Measurements from ENCODE around the gene INO80C.

Gene INO80C

GRCh38 chr18:35485852-35486251 is 11.9 kb downstream of the INO80C start:
- WGBS: 100% methylated on average over 1 of the region's 1 CpG
- no peak overlapping the region for H3K9ac ChIP-seq (ENCODE audit: low read depth, low read length)
- H3K27ac ChIP-seq (ENCODE audit: low read depth, low read length): no peak overlapping the region
- H3K4me3 ChIP-seq (ENCODE audit: low read length): no peak overlapping the region
- H3K36me3 ChIP-seq (ENCODE audit: insufficient read depth, low read length): no peaks in the 10 kb centered on the region
- no peaks in the 10 kb centered on the region for H3K9me3 ChIP-seq (ENCODE audit: insufficient read depth, low read depth, low read length)
- peaks cover 34% of the 10 kb centered on the region for H3K4me1 ChIP-seq (ENCODE audit: insufficient read depth, low read length)
- H3K27me3 ChIP-seq (ENCODE audit: insufficient read depth, low read length): no peaks in the 10 kb centered on the region

- Histone ChIP-seq H3K4me1 (ENCODE audit: insufficient read depth, low read length) (peaks cover 16% of the 10 kb centered on the region), H3K36me3 (ENCODE audit: insufficient read depth, low read length) (no peaks in the 10 kb centered on the region), H3K9me3 (ENCODE audit: insufficient read depth, low read depth, low read length) (no peaks in the 10 kb centered on the region), H3K27me3 (ENCODE audit: insufficient read depth, low read length) (no peaks in the 10 kb centered on the region), H3K27ac (ENCODE audit: low read depth, low read length) (no peak overlapping the region), H3K4me3 (ENCODE audit: low read length) (no peak overlapping the region), H3K9ac (ENCODE audit: low read depth, low read length) (no peak overlapping the region)
These were observed 13.7 kb downstream of the INO80C start for GRCh38 chr18:35484034-35484433.

GRCh38 chr18:35481960-35482366 is 15.8 kb downstream of the INO80C start:
- Histone ChIP-seq H3K27me3 (ENCODE audit: insufficient read depth, low read length) (no peaks in the 10 kb centered on the region), H3K9me3 (ENCODE audit: insufficient read depth, low read depth, low read length) (no peaks in the 10 kb centered on the region), H3K27ac (ENCODE audit: low read depth, low read length) (no peak overlapping the region), H3K4me1 (ENCODE audit: insufficient read depth, low read length) (peaks cover 8% of the 10 kb centered on the region; the same call in 1 of the 2 replicates), H3K36me3 (ENCODE audit: insufficient read depth, low read length) (peaks cover 12% of the 10 kb centered on the region), H3K9ac (ENCODE audit: low read depth, low read length) (no peak overlapping the region), H3K4me3 (ENCODE audit: low read length) (no peak overlapping the region)
- WGBS: 92% methylated on average over 5 of the region's 5 CpGs

GRCh38 chr18:35479911-35480586 is 17.7 kb downstream of the INO80C start:
- WGBS: 95% methylated on average over 1 of the region's 1 CpG
- Histone ChIP-seq H3K27me3 (ENCODE audit: insufficient read depth, low read length) (no peaks in the 10 kb centered on the region), H3K27ac (ENCODE audit: low read depth, low read length) (no peak overlapping the region), H3K9me3 (ENCODE audit: insufficient read depth, low read depth, low read length) (no peaks in the 10 kb centered on the region), H3K4me1 (ENCODE audit: insufficient read depth, low read length) (no peaks in the 10 kb centered on the region; the same call in 1 of the 2 replicates), H3K4me3 (ENCODE audit: low read length) (no peak overlapping the region), H3K36me3 (ENCODE audit: insufficient read depth, low read length) (peaks cover 23% of the 10 kb centered on the region), H3K9ac (ENCODE audit: low read depth, low read length) (no peak overlapping the region)

GRCh38 chr18:35478520-35479435 is 19.0 kb downstream of the INO80C start:
- peaks cover 23% of the 10 kb centered on the region for H3K36me3 ChIP-seq (ENCODE audit: insufficient read depth, low read length)
- H3K27me3 ChIP-seq (ENCODE audit: insufficient read depth, low read length): no peaks in the 10 kb centered on the region
- H3K9me3 ChIP-seq (ENCODE audit: insufficient read depth, low read depth, low read length): no peaks in the 10 kb centered on the region
- 95% methylated on average over 8 of the region's 8 CpGs for WGBS
- H3K27ac ChIP-seq (ENCODE audit: low read depth, low read length): no peak overlapping the region
- H3K9ac ChIP-seq (ENCODE audit: low read depth, low read length): no peak overlapping the region
- H3K4me1 ChIP-seq (ENCODE audit: insufficient read depth, low read length): no peaks in the 10 kb centered on the region
- no peak overlapping the region for H3K4me3 ChIP-seq (ENCODE audit: low read length)

GRCh38 chr18:35477974-35478373 is 19.8 kb downstream of the INO80C start:
- Histone ChIP-seq H3K27ac (ENCODE audit: low read depth, low read length) (no peak overlapping the region), H3K27me3 (ENCODE audit: insufficient read depth, low read length) (no peaks in the 10 kb centered on the region), H3K4me3 (ENCODE audit: low read length) (no peak overlapping the region), H3K4me1 (ENCODE audit: insufficient read depth, low read length) (no peaks in the 10 kb centered on the region), H3K9me3 (ENCODE audit: insufficient read depth, low read depth, low read length) (no peaks in the 10 kb centered on the region), H3K9ac (ENCODE audit: low read depth, low read length) (no peak overlapping the region), H3K36me3 (ENCODE audit: insufficient read depth, low read length) (peaks cover 26% of the 10 kb centered on the region)

- Histone ChIP-seq H3K9ac (ENCODE audit: low read depth, low read length) (no peak overlapping the region), H3K27me3 (ENCODE audit: insufficient read depth, low read length) (no peaks in the 10 kb centered on the region), H3K4me3 (ENCODE audit: low read length) (no peak overlapping the region), H3K9me3 (ENCODE audit: insufficient read depth, low read depth, low read length) (no peaks in the 10 kb centered on the region), H3K36me3 (ENCODE audit: insufficient read depth, low read length) (peaks cover 31% of the 10 kb centered on the region), H3K27ac (ENCODE audit: low read depth, low read length) (no peak overlapping the region), H3K4me1 (ENCODE audit: insufficient read depth, low read length) (no peaks in the 10 kb centered on the region)
- WGBS: 98% methylated on average over 1 of the region's 1 CpG
These were observed 20.3 kb downstream of the INO80C start for GRCh38 chr18:35477497-35477896.

- H3K4me3 ChIP-seq (ENCODE audit: low read length): no peak overlapping the region
- no peaks in the 10 kb centered on the region for H3K4me1 ChIP-seq (ENCODE audit: insufficient read depth, low read length)
- no peaks in the 10 kb centered on the region for H3K9me3 ChIP-seq (ENCODE audit: insufficient read depth, low read depth, low read length)
- H3K9ac ChIP-seq (ENCODE audit: low read depth, low read length): no peak overlapping the region
- WGBS: 100% methylated on average over 1 of the region's 1 CpG
- no peaks in the 10 kb centered on the region for H3K27me3 ChIP-seq (ENCODE audit: insufficient read depth, low read length)
- no peak overlapping the region for H3K27ac ChIP-seq (ENCODE audit: low read depth, low read length)
- peaks cover 35% of the 10 kb centered on the region for H3K36me3 ChIP-seq (ENCODE audit: insufficient read depth, low read length)
These were observed 22.9 kb downstream of the INO80C start for GRCh38 chr18:35474884-35475283.

- no peak overlapping the region for H3K27ac ChIP-seq (ENCODE audit: low read depth, low read length)
- no peak overlapping the region for H3K4me3 ChIP-seq (ENCODE audit: low read length)
- H3K36me3 ChIP-seq (ENCODE audit: insufficient read depth, low read length): peaks cover 48% of the 10 kb centered on the region
- 96% methylated on average over 1 of the region's 1 CpG for WGBS
- H3K4me1 ChIP-seq (ENCODE audit: insufficient read depth, low read length): no peaks in the 10 kb centered on the region
- H3K9ac ChIP-seq (ENCODE audit: low read depth, low read length): no peak overlapping the region
- no peaks in the 10 kb centered on the region for H3K27me3 ChIP-seq (ENCODE audit: insufficient read depth, low read length)
- no peaks in the 10 kb centered on the region for H3K9me3 ChIP-seq (ENCODE audit: insufficient read depth, low read depth, low read length)
These were observed 24.2 kb downstream of the INO80C start for GRCh38 chr18:35473562-35473961.

GRCh38 chr18:35470435-35470834 is 27.3 kb downstream of the INO80C start:
- H3K36me3 ChIP-seq (ENCODE audit: insufficient read depth, low read length): peaks cover 35% of the 10 kb centered on the region
- H3K4me3 ChIP-seq (ENCODE audit: low read length): no peak overlapping the region
- no peaks in the 10 kb centered on the region for H3K4me1 ChIP-seq (ENCODE audit: insufficient read depth, low read length)
- no peak overlapping the region for H3K27ac ChIP-seq (ENCODE audit: low read depth, low read length)
- H3K27me3 ChIP-seq (ENCODE audit: insufficient read depth, low read length): no peaks in the 10 kb centered on the region
- H3K9me3 ChIP-seq (ENCODE audit: insufficient read depth, low read depth, low read length): no peaks in the 10 kb centered on the region
- 93% methylated on average over 6 of the region's 6 CpGs for WGBS
- H3K9ac ChIP-seq (ENCODE audit: low read depth, low read length): no peak overlapping the region

- Histone ChIP-seq H3K9me3 (ENCODE audit: insufficient read depth, low read depth, low read length) (no peaks in the 10 kb centered on the region), H3K27ac (ENCODE audit: low read depth, low read length) (no peak overlapping the region), H3K4me1 (ENCODE audit: insufficient read depth, low read length) (no peaks in the 10 kb centered on the region), H3K27me3 (ENCODE audit: insufficient read depth, low read length) (no peaks in the 10 kb centered on the region), H3K4me3 (ENCODE audit: low read length) (no peak overlapping the region), H3K36me3 (ENCODE audit: insufficient read depth, low read length) (peaks cover 34% of the 10 kb centered on the region), H3K9ac (ENCODE audit: low read depth, low read length) (no peak overlapping the region)
- WGBS: 94% methylated on average over 3 of the region's 3 CpGs
These were observed 28.0 kb downstream of the INO80C start for GRCh38 chr18:35469725-35470124.

Measured in HUES64 (cell line).